Upper lobe of left lung (tissue), 4 donors: ENCODE results near the gene ZNF445.

Experiments
- POLR2A ChIP-seq, 4 donors: fragments of 450-650 bp; IDR thresholded peaks; one replicate each; pipeline ENCODE4 v1.5.1; 2016 to 2017; ENCODE audit warnings: antibody characterized with exemption in 4 of 4, mild to moderate bottlenecking in 2 of 4
- POLR2AphosphoS5 ChIP-seq, 2 donors: sonication (generic); formaldehyde crosslinking; IDR thresholded peaks; one replicate each; pipeline ENCODE4 v1.5.1; 2017; ENCODE audit warnings: antibody characterized with exemption in 2 of 2

- no peak for TF ChIP-seq POLR2AphosphoS5 (IDR thresholded peaks at IDR 0.05)
- no peak for TF ChIP-seq POLR2A (IDR thresholded peaks at IDR 0.05)
Measured at GRCh38 chr3:44424758-44425157, 52.7 kb downstream of the ZNF445 start.
